Mesenchymal stem cell (in vitro differentiated cells and primary cell): Measurements from ENCODE around the gene PALD1.
"Not testable (repeated sequence)": the region's sequence is repeated elsewhere in the genome, so short reads cannot be mapped to it uniquely, and the experiment has no call there.

Source experiments
- DNase-seq: peaks from one replicate; pipeline ENCODE4 v3.0.0-alpha.2; 2013
- H2AFZ ChIP-seq: one replicate; pipeline ENCODE4 v1.6.1; 2013; ENCODE audit warnings: low read depth, mild to moderate bottlenecking, control low read depth, inconsistent platforms, low read length, moderate library complexity
- H2AK5ac ChIP-seq: 2 replicates; pipeline ENCODE4 v1.6.1; 2013; ENCODE audit warnings: low read length, moderate library complexity, mild to moderate bottlenecking, inconsistent platforms; ENCODE audit not compliant: severe bottlenecking
- H2BK120ac ChIP-seq: one replicate; pipeline ENCODE4 v1.6.1; 2013; ENCODE audit warnings: low read depth, mild to moderate bottlenecking, inconsistent platforms, low read length, moderate library complexity
- H2BK12ac ChIP-seq, 2 experiments: one replicate each; pipeline ENCODE4 v1.6.1; 2013; ENCODE audit warnings: inconsistent platforms in 2 of 2, low read length in 2 of 2, mild to moderate bottlenecking in 2 of 2, moderate library complexity in 2 of 2, control low read depth in 1 of 2
- H2BK15ac ChIP-seq: one replicate; pipeline ENCODE4 v1.6.1; 2013; ENCODE audit warnings: mild to moderate bottlenecking, low read depth, inconsistent platforms; ENCODE audit not compliant: poor library complexity, severe bottlenecking
- H2BK5ac ChIP-seq: 2 replicates; pipeline ENCODE4 v1.6.1; 2013; ENCODE audit warnings: low read depth, mild to moderate bottlenecking, low read length, control low read depth, inconsistent platforms; ENCODE audit not compliant: poor library complexity, severe bottlenecking
- H3K14ac ChIP-seq, 2 experiments: one replicate each; pipeline ENCODE4 v1.6.1; 2013; ENCODE audit warnings: inconsistent platforms in 2 of 2, low read length in 2 of 2, control low read depth in 1 of 2, mild to moderate bottlenecking in 1 of 2, moderate library complexity in 1 of 2
- H3K18ac ChIP-seq, 2 experiments: one replicate each; pipeline ENCODE4 v1.6.1; 2013; ENCODE audit warnings: inconsistent platforms in 2 of 2, low read length in 2 of 2, control low read depth in 1 of 2, low read depth in 1 of 2, mild to moderate bottlenecking in 1 of 2
- H3K23ac ChIP-seq, 2 experiments: one replicate each; pipeline ENCODE4 v1.6.1; 2013; ENCODE audit warnings: inconsistent platforms in 2 of 2, low read length in 2 of 2, mild to moderate bottlenecking in 2 of 2, moderate library complexity in 2 of 2, control low read depth in 1 of 2
- H3K27ac ChIP-seq: 2 replicates; pipeline ENCODE4 v1.5.1; 2013; ENCODE audit warnings: mild to moderate bottlenecking, moderate library complexity, low read length, control low read depth, inconsistent platforms; ENCODE audit not compliant: poor library complexity, severe bottlenecking
- H3K27me3 ChIP-seq, 2 experiments: 2 replicates each; pipeline versions ENCODE4 v1.6.1 to v1.7.0; 2013; ENCODE audit warnings: low read length in 2 of 2, mild to moderate bottlenecking in 2 of 2, moderate library complexity in 2 of 2, control low read depth in 1 of 2, inconsistent platforms in 1 of 2; ENCODE audit not compliant: control insufficient read depth in 1 of 2, insufficient read depth in 1 of 2
- H3K36me3 ChIP-seq, 2 experiments: 2 replicates each; pipeline versions ENCODE4 v1.6.1 to v1.7.0; 2013; ENCODE audit warnings: low read length in 2 of 2, control low read depth in 1 of 2, inconsistent platforms in 1 of 2, low read depth in 1 of 2, mild to moderate bottlenecking in 1 of 2; ENCODE audit not compliant: insufficient read depth in 2 of 2, control insufficient read depth in 1 of 2
- H3K4ac ChIP-seq, 2 experiments: one replicate each; pipeline ENCODE4 v1.6.1; 2013; ENCODE audit warnings: inconsistent platforms in 2 of 2, low read length in 2 of 2, mild to moderate bottlenecking in 2 of 2, moderate library complexity in 2 of 2, control low read depth in 1 of 2, low read depth in 1 of 2
- H3K4me1 ChIP-seq: 2 replicates; pipeline ENCODE4 v1.6.1; 2013; ENCODE audit warnings: low read depth, low read length, control low read depth; ENCODE audit not compliant: control insufficient read depth, insufficient read depth
- H3K4me2 ChIP-seq: 2 replicates; pipeline ENCODE4 v1.6.1; 2013; ENCODE audit warnings: low read length, mild to moderate bottlenecking, inconsistent platforms; ENCODE audit not compliant: poor library complexity, severe bottlenecking
- H3K4me3 ChIP-seq, 2 experiments: 2 replicates each; pipeline versions ENCODE4 v1.5.1 to v1.7.0; 2013; ENCODE audit warnings: low read length in 2 of 2, mild to moderate bottlenecking in 2 of 2, control low read depth in 1 of 2, low read depth in 1 of 2; ENCODE audit not compliant: insufficient read depth in 1 of 2
- H3K79me1 ChIP-seq: replicated peaks from 2 replicates; pipeline ENCODE4 v1.6.1; 2013; ENCODE audit warnings: mild to moderate bottlenecking, control low read depth, low read length, inconsistent platforms; ENCODE audit not compliant: poor library complexity, severe bottlenecking
- H3K9ac ChIP-seq: 2 replicates; pipeline ENCODE4 v1.7.0; 2013; ENCODE audit warnings: mild to moderate bottlenecking, low read length, moderate library complexity
- H3K9me3 ChIP-seq: 2 replicates; pipeline ENCODE4 v1.7.0; 2013; ENCODE audit warnings: mild to moderate bottlenecking, low read length; ENCODE audit not compliant: control insufficient read depth
- H4K8ac ChIP-seq: one replicate; pipeline ENCODE4 v1.6.1; 2013; ENCODE audit warnings: inconsistent platforms, mild to moderate bottlenecking, low read length, moderate library complexity
- H4K91ac ChIP-seq: one replicate; pipeline ENCODE4 v1.6.1; 2013; ENCODE audit warnings: mild to moderate bottlenecking, low read length, inconsistent platforms
- WGBS: methylation state at CpG from one replicate; pipeline ENCODE4 v1.1.7; 2013; ENCODE audit warnings: mixed read lengths; 5-methylcytosine and 5-hydroxymethylcytosine counted together

PALD1 gene

GRCh38 chr10:70614364-70614763 lies 135.8 kb downstream of the PALD1 start:
- not testable (repeated sequence) for H3K27ac ChIP-seq, H3K23ac ChIP-seq, H3K4me2 ChIP-seq, H3K9ac ChIP-seq, H3K4me1 ChIP-seq, H2BK12ac ChIP-seq, H3K9me3 ChIP-seq, H3K14ac ChIP-seq, H3K36me3 ChIP-seq, H2BK5ac ChIP-seq, H3K27me3 ChIP-seq, H3K4ac ChIP-seq, H3K79me1 ChIP-seq, H3K4me3 ChIP-seq, H2AK5ac ChIP-seq, H3K18ac ChIP-seq, DNase-seq, H4K8ac ChIP-seq, H2AFZ ChIP-seq, H2BK15ac ChIP-seq, H2BK120ac ChIP-seq, H4K91ac ChIP-seq
- WGBS, result 92% methylated on average over 3 of the region's 3 CpGs

DNA sequence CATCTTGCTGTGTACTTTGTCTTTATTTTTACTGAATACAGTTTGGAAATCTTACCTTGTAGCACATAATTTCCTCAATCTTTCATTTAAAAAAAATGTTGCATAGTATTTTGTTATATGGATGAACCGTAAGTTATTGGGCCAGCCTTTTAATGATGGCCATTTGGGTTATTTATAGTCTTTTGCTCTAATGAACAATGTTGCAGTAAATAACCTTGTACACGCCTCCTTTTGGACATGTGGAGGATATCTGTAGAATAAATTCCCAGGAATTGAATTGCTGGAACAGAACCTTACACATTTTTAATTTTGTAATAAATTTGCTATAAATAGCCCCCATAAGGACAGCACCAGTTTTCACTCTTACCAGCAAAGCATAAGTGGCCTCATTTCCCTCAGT lies 136.6 kb downstream of the PALD1 start:
- Histone ChIP-seq H2BK120ac (no peak overlapping the region), H2BK12ac (no peak overlapping the region), H3K18ac (no peak overlapping the region), H3K9me3 (peaks cover 5% of the 10 kb centered on the region), H3K14ac (no peak overlapping the region), H3K9ac (no peak overlapping the region), H3K4me3 (no peak overlapping the region), H3K36me3 (no peaks in the 10 kb centered on the region), H3K79me1 (no peaks in the 10 kb centered on the region), H4K91ac (no peak overlapping the region), H3K23ac (no peak overlapping the region), H3K27me3 (peaks cover 0 to 4% of the 10 kb centered on the region in 2 experiments), H4K8ac (no peak overlapping the region), H3K27ac (no peak overlapping the region), H2BK15ac (no peak overlapping the region), H2AFZ (no peak overlapping the region), H3K4me1 (peaks cover 1% of the 10 kb centered on the region), H3K4ac (no peak overlapping the region), H3K4me2 (no peak overlapping the region), H2AK5ac (no peak overlapping the region), H2BK5ac (no peak overlapping the region)
- no peak for DNase-seq
- 89% methylated on average over 1 of the region's 2 CpGs for WGBS

GRCh38 chr10:70615784-70616522 lies 137.4 kb downstream of the PALD1 start:
- Histone ChIP-seq H4K91ac (no peak overlapping the region), H3K27me3 (no peaks in the 10 kb centered on the region), H3K4me3 (no peak overlapping the region), H2AFZ (no peak overlapping the region), H2BK12ac (no peak overlapping the region), H2BK120ac (no peak overlapping the region), H3K79me1 (no peaks in the 10 kb centered on the region), H2BK15ac (no peak overlapping the region), H3K9ac (no peak overlapping the region), H3K14ac (no peak overlapping the region), H2BK5ac (no peak overlapping the region), H3K4me1 (peaks cover 1% of the 10 kb centered on the region), H2AK5ac (peak overlapping the region; percentile 54), H3K18ac (no peak overlapping the region), H4K8ac (no peak overlapping the region), H3K23ac (no peak overlapping the region), H3K27ac (no peak overlapping the region), H3K36me3 (no peaks in the 10 kb centered on the region), H3K4me2 (no peak overlapping the region), H3K4ac (no peak overlapping the region), H3K9me3 (peaks cover 13% of the 10 kb centered on the region)
- no peak for DNase-seq
- WGBS, result 70% methylated on average over 6 of the region's 7 CpGs

DNA sequence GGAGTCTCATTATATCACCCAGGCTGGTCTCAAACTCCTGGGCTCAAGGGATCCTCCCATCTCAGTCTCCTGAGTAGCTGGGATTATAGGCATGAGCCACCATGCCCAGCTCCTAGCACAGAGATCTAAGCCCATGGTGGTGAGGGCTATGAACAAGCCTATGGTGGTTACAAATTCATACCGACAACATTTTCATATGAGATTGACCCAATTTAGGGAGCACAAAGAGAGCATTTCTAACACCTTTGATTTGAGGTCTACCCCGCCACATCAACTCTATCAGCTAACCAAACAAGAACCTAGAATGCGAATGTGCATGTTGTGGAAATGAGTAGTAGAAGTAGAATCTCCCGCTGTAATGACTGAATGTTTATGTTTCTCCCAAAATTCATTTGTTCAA lies 138.2 kb downstream of the PALD1 start:
- H3K27ac ChIP-seq, result no peak overlapping the region
- no peak overlapping the region for H4K8ac ChIP-seq
- no peak overlapping the region for H2BK5ac ChIP-seq
- no peak overlapping the region for H3K18ac ChIP-seq
- no peak overlapping the region for H3K14ac ChIP-seq
- H3K4me2 ChIP-seq, result no peak overlapping the region
- H2BK12ac ChIP-seq, result no peak overlapping the region
- H3K27me3 ChIP-seq, result no peaks in the 10 kb centered on the region
- no peaks in the 10 kb centered on the region for H3K36me3 ChIP-seq
- peaks cover 1% of the 10 kb centered on the region for H3K4me1 ChIP-seq
- no peaks in the 10 kb centered on the region for H3K79me1 ChIP-seq
- H2AFZ ChIP-seq, result no peak overlapping the region
- no peak overlapping the region for H3K23ac ChIP-seq
- WGBS, result 100% methylated on average over 1 of the region's 4 CpGs
- no peak overlapping the region for H3K9ac ChIP-seq
- H2BK120ac ChIP-seq, result no peak overlapping the region
- no peak overlapping the region for H3K4ac ChIP-seq
- peaks cover 16% of the 10 kb centered on the region for H3K9me3 ChIP-seq
- no peak overlapping the region for H4K91ac ChIP-seq
- H3K4me3 ChIP-seq, result no peak overlapping the region
- peak overlapping the region; percentile 56 for H2AK5ac ChIP-seq
- H2BK15ac ChIP-seq, result no peak overlapping the region
- no peak for DNase-seq
